HG03442 (cell line): ENCODE measurements around the gene BRD9.

Source experiments
- ATAC-seq: cut with Tn5 transposase; IDR thresholded peaks from one replicate; pipeline ENCODE4 v1.9.1; 2021; ENCODE audit warnings: mild to moderate bottlenecking, moderate library complexity; ENCODE audit not compliant: unreplicated experiment

BRD9 gene

GRCh38 chr5:819078-819477, 73.5 kb downstream of the BRD9 start:
- no peak for ATAC-seq

GRCh38 chr5:816176-816575, 76.4 kb downstream of the BRD9 start:
- ATAC-seq: no peak

- ATAC-seq: no peak
These were observed 77.2 kb downstream of the BRD9 start for GRCh38 chr5:815449-815848.
